ENCODE results near the gene ADGB. TPM values are rescaled to one million over a fixed set of nuclear protein-coding genes. Genes with fewer than 3 reads are reported as not detected.

Gene ADGB
- total RNA-seq, 1 experiment from 2014 or later, result not detected

GRCh38 chr6:146701632-146702031 lies 102.9 kb downstream of the ADGB start:
- no peaks in the 10 kb centered on the region for H3K79me2 ChIP-seq (ENCODE audit: low read length)
- CTCF ChIA-PET, result no interaction called here
- TF ChIP-seq CTCF (conservative IDR thresholded peaks at IDR 0.05; ENCODE audit: low read depth, low read length) (no peak), EZH2phosphoT487 (IDR thresholded peaks at IDR 0.05; ENCODE audit: borderline replicate concordance, low read length) (no peak), EZH2 (IDR thresholded peaks at IDR 0.05; ENCODE audit: low read length, unreplicated experiment) (no peak)
- H4K20me1 ChIP-seq (ENCODE audit: low read length), result no peaks in the 10 kb centered on the region
- no peaks in the 10 kb centered on the region for H3K36me3 ChIP-seq (ENCODE audit: low read depth, low read length)
- no peaks in the 10 kb centered on the region for H3F3A ChIP-seq (ENCODE audit: low read length, unreplicated experiment)
- POLR2A ChIA-PET (ENCODE audit: unreplicated experiment), result no interaction called here
- H3K9me2 ChIP-seq (replicated peaks; ENCODE audit: low read length), result no peaks in the 10 kb centered on the region
- H2AFZ ChIP-seq (ENCODE audit: low read length), result no peak overlapping the region
- intact Hi-C loops (cut with micrococcal nuclease), result loop anchor here (2.0 kb wide), 1 partner anchor 773 kb away; no protein-coding TSS in a partner anchor
- no peaks in the 10 kb centered on the region for H3K9me3 ChIP-seq (ENCODE audit: low read length)
- no peaks in the 10 kb centered on the region for H3K4me1 ChIP-seq (ENCODE audit: insufficient read depth, low read length)
- H3K4me2 ChIP-seq (ENCODE audit: low read length), result no peak overlapping the region
- DNase-seq (no peak), ATAC-seq (no peak)
- H3K9ac ChIP-seq (ENCODE audit: low read length), result no peak overlapping the region
- no peaks in the 10 kb centered on the region for H3K27me3 ChIP-seq (ENCODE audit: low read length)
- no TSS peak for BruUV-seq (replicated peaks)
- no peak overlapping the region for H3K4me3 ChIP-seq (ENCODE audit: low read length)
- H3K27ac ChIP-seq (ENCODE audit: low read length), result no peak overlapping the region

GRCh38 chr6:146709036-146709622 lies 110.4 kb downstream of the ADGB start:
- H4K20me1 ChIP-seq (ENCODE audit: low read length), result no peaks in the 10 kb centered on the region
- H3K27ac ChIP-seq (ENCODE audit: low read length), result no peak overlapping the region
- no peaks in the 10 kb centered on the region for H3K79me2 ChIP-seq (ENCODE audit: low read length)
- ChIA-PET POLR2A (ENCODE audit: unreplicated experiment) (no interaction called here), CTCF (no interaction called here)
- 0 out of 2 replicates have a peak, but pooled peaks cover 3% of the 10 kb centered on the region for H3K27me3 ChIP-seq (ENCODE audit: low read length)
- BruUV-seq (replicated peaks), result no TSS peak
- no peak overlapping the region for H2AFZ ChIP-seq (ENCODE audit: low read length)
- H3K4me1 ChIP-seq (ENCODE audit: insufficient read depth, low read length), result no peaks in the 10 kb centered on the region
- intact Hi-C loops (cut with micrococcal nuclease), result no loop called here
- H3K36me3 ChIP-seq (ENCODE audit: low read depth, low read length), result no peaks in the 10 kb centered on the region
- DNase-seq (no peak), ATAC-seq (no peak)
- H3K9me2 ChIP-seq (replicated peaks; ENCODE audit: low read length), result no peaks in the 10 kb centered on the region
- TF ChIP-seq CTCF (conservative IDR thresholded peaks at IDR 0.05; ENCODE audit: low read depth, low read length) (no peak), EZH2phosphoT487 (IDR thresholded peaks at IDR 0.05; ENCODE audit: borderline replicate concordance, low read length) (no peak), EZH2 (IDR thresholded peaks at IDR 0.05; ENCODE audit: low read length, unreplicated experiment) (no peak)
- no peak overlapping the region for H3K9ac ChIP-seq (ENCODE audit: low read length)
- H3K9me3 ChIP-seq (ENCODE audit: low read length), result no peaks in the 10 kb centered on the region
- H3F3A ChIP-seq (ENCODE audit: low read length, unreplicated experiment), result no peaks in the 10 kb centered on the region
- H3K4me2 ChIP-seq (ENCODE audit: low read length), result no peak overlapping the region
- H3K4me3 ChIP-seq (ENCODE audit: low read length), result no peak overlapping the region

GRCh38 chr6:146719387-146719786 lies 120.6 kb downstream of the ADGB start:
- TF ChIP-seq EZH2phosphoT487 (IDR thresholded peaks at IDR 0.05; ENCODE audit: borderline replicate concordance, low read length), result no peak
- TF ChIP-seq EZH2 (IDR thresholded peaks at IDR 0.05; ENCODE audit: low read length, unreplicated experiment), result no peak
- TF ChIP-seq CTCF (conservative IDR thresholded peaks at IDR 0.05; ENCODE audit: low read depth, low read length), result no peak
- no peaks in the 10 kb centered on the region for H3K9me2 ChIP-seq (replicated peaks; ENCODE audit: low read length)
- no peaks in the 10 kb centered on the region for H3K9me3 ChIP-seq (ENCODE audit: low read length)
- H3K79me2 ChIP-seq (ENCODE audit: low read length), result no peaks in the 10 kb centered on the region
- H3K27ac ChIP-seq (ENCODE audit: low read length), result no peak overlapping the region
- no peak overlapping the region for H3K4me3 ChIP-seq (ENCODE audit: low read length)
- no peak overlapping the region for H3K4me2 ChIP-seq (ENCODE audit: low read length)
- peaks cover 6% of the 10 kb centered on the region for H3K27me3 ChIP-seq (ENCODE audit: low read length)
- H3K9ac ChIP-seq (ENCODE audit: low read length), result no peak overlapping the region
- H3F3A ChIP-seq (ENCODE audit: low read length, unreplicated experiment), result no peaks in the 10 kb centered on the region
- no peak for ATAC-seq
- no TSS peak for BruUV-seq (replicated peaks)
- H4K20me1 ChIP-seq (ENCODE audit: low read length), result no peaks in the 10 kb centered on the region
- CTCF ChIA-PET, result no interaction called here
- no peak overlapping the region for H2AFZ ChIP-seq (ENCODE audit: low read length)
- H3K36me3 ChIP-seq (ENCODE audit: low read depth, low read length), result no peaks in the 10 kb centered on the region
- POLR2A ChIA-PET (ENCODE audit: unreplicated experiment), result no interaction called here
- no peak for DNase-seq
- no peaks in the 10 kb centered on the region for H3K4me1 ChIP-seq (ENCODE audit: insufficient read depth, low read length)
- intact Hi-C loops (cut with micrococcal nuclease), result no loop called here
